Right ventricle myocardium inferior (tissue), 1 donor: ENCODE measurements around the gene DYNC1I2. TPM values are rescaled to one million over a fixed set of nuclear protein-coding genes. Genes with fewer than 3 reads are reported as not detected.

ENCODE experiments used
- ATAC-seq: fragments of 200-7000 bp; cut with Tn5 transposase; one replicate; pipeline ENCODE4 v1.9.1; 2020; ENCODE audit warnings: mild to moderate bottlenecking, moderate library complexity
- DNase-seq: peaks from one replicate; pipeline ENCODE4 v3.0.0; 2021; ENCODE audit errors: missing footprints
- intact Hi-C: fragments of 100-400 bp; cut with DNase I; formaldehyde crosslinking; loops from one replicate; pipeline ENCODE4 v1.11.0; 2022
- long read RNA-seq: library from polyadenylated mRNA; unstranded; transcript quantifications from one replicate; pipeline ENCODE4 v2.0.0, GENCODE V29; 2021
- total RNA-seq: library from RNA; stranded (reverse); fragmentation: NEBNext Ultra II Directional; extraction: Animal tissue kit (Norgen Biotek cat#: 25700); gene quantifications from one replicate; pipeline ENCODE4 v1.2.1, GENCODE V29; 2021
- donor health status: DM: no; HTN: yes; CAD: no; lungs with severe emphysema.

DYNC1I2 gene
- 73.5 TPM for total RNA-seq
- long read RNA-seq, transcript DYNC1I2-203 (16 exons, 2,572 nt), result major isoform, 33 of 50 reads
- long read RNA-seq, transcript DYNC1I2-201 (16 exons, 2,589 nt), result minor isoform, 8 of 50 reads
- long read RNA-seq, partial matches to known transcripts, result 7 of 50 reads
- long read RNA-seq, other reads (novel, unspliced or antisense), result 2 of 50 reads

DNA sequence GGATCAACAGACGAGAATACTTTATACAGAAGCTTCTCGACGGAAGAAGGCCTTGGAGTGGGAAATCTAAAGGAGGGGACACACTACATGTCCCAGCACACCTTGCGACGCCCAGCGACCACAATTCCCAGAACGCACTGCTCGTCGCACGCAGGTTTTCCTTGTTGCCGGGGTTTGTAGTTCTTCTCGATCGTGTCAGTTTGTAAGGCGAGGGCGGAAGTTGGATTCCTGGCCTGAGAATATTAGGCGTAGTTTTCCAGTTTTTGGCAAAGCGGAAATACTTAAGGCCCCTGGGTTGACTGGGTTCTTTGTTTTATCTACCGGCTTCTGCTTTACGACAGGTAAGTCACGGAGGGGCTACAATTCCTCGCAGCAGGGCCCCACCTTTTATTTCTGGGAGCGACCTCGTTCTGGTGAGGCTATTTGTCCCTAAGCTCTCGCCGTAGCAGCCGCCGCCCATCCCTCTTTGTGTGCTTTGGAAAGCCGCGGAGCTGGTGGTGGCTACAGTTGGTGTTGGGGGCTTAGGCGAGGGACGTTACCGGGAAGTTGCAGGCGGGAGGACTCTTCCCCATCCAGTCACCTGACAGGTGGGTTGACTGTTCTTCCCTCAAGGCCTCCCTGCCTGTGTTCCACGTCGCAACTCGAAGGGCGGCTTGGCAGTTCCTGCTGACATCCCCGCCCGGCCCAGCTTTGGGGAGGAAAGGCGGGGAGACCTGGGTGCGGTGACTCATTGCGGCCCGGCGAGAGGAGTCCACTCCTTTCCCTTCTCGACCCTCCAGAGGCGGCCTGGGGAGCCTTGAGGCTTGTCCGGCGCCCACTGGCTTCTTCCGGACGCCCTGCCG, at the start of gene DYNC1I2:
TSS of gene DYNC1I2 (plus strand) at position 183 of the 842 bp plus-strand sequence. CDS start 2,687 bp downstream, outside the sequence.
- DNase-seq (peak; percentile 94), ATAC-seq (peak; percentile 98)
- intact Hi-C loops, result loop anchor here (2.0 kb wide), 1 partner anchor 253 kb away; the partner anchor contains the start of gene DCAF17

DNA sequence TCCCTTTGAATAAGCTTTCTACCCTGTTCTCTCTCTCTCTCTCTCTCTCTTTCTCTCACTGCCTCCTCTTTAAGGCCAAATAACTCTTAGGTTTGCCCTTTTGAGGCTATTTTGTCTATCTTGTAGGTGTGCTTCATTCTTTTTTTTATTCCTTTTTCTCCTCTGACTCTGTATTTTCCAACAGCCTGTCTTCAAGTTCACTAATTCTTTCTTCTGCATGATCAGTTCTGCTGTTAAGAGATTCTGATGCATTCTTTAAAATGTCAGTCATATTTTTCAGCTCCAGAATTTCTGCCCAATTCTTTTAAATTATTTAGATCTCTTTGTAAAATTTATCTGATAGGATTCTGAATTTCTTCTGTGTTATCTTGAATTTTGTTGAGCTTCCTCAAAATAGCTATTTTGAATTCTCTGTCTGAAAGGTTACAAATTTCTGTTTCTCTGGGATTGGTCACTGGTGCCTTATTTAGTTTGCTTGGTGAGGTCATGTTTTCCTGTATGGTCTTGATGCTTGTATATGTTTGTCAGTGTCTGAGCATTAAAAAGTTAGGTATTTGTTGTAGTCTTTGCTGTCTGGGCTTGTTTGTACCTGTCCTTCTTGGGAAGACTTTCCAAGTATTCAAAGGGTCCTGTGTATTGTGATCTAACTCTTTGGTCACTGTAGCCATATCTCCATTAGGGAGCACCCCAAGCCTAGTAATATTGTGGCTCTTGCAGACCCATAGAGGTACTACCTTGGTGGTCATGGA, 35.4 kb upstream of the DYNC1I2 start:
- DNase-seq (no peak), ATAC-seq (no peak)

DNA sequence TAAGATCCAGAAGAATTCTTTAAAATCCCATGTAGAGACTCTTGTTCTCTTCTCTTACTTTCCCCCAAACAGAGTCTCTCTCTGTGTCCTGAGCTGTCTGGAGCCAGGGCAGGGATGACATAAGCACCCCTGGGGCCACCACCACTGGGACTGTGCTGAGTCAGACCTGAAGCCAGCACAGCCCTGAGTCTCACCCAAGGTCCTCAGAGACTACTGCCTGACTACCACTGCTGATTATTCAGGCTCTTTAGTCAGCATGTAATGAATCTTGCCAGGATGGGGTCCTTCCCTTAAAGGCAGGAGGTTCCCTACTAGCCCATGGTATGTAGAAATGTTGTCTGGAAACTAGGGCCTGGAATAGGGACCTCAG, 34.9 kb upstream of the DYNC1I2 start:
- DNase-seq, result no peak
- intact Hi-C loops, result no loop called here
- no peak for ATAC-seq

More for the DNA sequence above, 35.4 kb upstream of the DYNC1I2 start:
- intact Hi-C loops, result no loop called here

DNA sequence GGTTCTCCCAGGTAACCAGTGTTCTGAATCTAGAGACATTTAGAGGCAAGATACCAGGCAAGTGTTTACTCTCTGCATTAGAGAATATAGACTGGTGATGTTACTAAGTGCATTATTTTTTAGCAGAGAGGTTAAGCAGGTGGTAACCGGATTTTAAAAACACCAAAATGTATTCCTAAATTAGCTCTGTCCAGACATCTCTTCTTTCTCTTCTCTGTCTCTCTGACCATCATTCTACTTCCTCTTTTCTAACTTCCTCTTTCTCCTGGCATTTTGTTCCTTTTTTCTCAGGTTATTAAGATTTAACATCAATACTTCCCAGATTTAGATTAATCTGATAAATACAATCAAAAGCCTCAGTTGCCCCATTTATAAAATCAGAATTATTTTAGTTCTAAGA, 31.7 kb upstream of the DYNC1I2 start:
- DNase-seq (no peak), ATAC-seq (no peak)
- intact Hi-C loops, result no loop called here

DNA sequence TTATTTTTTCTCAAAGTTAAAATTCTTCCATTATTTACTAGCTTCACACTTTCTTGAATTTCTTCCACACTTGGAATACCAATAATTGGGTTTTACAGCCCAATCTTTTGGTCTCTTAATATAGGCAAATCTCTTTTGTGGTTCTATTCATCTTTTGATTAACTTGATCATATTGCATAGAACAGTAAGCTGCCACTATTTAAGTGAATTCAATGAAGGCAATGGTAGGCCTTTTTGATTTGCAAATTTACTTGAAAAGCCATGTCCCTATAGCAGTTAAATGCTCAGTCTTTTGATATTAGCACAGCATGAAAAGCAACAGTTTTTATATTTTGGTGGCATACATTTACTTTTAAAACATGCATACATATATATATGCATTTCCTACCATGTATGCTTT, 20.2 kb upstream of the DYNC1I2 start:
- DNase-seq, result no peak
- intact Hi-C loops, result no loop called here
- ATAC-seq, result no peak

DNA sequence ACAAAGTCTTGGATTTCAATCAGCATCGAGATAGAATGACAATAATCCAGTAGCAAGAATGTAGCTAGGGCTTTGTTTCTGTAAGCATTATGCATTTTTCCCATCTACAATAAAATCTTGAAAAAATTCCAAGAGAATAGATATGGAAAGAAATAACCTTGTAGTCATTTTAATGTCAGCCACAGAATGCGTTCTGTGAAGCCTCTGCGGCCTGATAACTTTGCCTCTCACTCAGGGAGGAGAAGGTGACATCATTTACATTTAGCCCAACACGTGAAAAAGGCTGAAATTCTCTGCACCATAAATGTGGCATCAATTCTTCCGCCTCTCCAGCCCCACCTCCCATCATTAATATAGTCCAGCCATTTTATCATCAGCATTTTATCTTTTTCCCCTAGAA, 19.1 kb upstream of the DYNC1I2 start:
- DNase-seq (no peak), ATAC-seq (no peak)
- intact Hi-C loops, result no loop called here

DNA sequence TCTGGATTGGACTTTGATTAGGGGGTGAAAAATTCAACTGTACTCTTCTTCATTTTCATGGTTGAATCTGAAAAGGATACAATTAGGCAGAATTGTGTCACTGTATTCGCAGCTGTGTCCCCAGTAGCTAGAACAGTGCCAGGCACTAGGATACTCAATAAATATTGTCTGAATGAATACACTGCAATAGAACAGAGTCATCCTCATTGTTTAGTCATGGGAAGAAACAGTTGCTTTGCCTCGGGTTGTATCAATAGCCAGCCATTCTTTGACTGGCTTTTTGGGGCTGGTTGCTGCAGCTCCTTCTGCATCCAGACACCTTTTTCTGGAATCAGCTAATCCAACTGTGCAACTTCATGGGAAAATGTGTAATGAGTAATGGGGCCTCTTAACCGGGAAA, 18.1 kb upstream of the DYNC1I2 start:
- no peak for DNase-seq
- intact Hi-C loops, result no loop called here
- ATAC-seq, result no peak

DNA sequence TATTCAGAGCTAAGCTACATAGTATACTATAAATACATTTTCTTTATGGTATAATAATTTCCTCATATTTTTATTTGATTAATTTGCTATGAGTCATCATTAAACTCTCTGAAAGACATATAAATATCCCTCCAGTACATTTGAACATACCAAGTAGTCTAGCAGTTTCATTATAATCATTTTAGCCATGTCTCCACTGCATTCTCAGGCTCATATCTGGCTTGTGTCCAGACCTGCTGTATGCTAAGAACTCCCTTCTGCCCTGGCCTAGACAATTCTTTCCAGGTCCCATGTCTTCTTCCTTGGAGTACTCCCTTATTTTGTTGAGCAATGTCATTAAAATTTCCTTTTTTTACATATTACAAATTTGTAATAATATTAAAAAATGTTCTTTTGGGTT, 16.6 kb upstream of the DYNC1I2 start:
- intact Hi-C loops, result no loop called here

DNA sequence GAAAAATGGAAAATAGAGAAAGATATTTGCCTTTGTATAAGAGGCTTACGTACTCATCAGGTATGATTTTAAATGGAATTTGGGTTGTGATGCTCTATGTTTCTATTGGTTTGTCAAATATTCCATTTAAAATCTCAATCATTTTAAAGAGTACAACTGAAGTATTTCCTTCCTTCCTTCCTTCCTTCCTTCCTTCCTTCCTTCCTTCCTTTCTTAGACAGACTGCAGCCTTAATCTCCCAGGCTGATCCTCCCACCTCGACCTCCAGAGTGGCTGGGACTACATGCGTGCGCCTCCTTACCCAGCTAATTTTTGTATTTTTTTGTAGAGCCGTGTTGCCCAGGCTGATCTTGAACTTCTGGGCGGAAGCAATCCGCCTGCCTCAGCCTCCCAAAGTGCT, 15.4 kb upstream of the DYNC1I2 start:
- DNase-seq (no peak), ATAC-seq (no peak)
- intact Hi-C loops, result no loop called here

More for the DNA sequence above, 16.6 kb upstream of the DYNC1I2 start:
- ATAC-seq (no peak), DNase-seq (no peak)

DNA sequence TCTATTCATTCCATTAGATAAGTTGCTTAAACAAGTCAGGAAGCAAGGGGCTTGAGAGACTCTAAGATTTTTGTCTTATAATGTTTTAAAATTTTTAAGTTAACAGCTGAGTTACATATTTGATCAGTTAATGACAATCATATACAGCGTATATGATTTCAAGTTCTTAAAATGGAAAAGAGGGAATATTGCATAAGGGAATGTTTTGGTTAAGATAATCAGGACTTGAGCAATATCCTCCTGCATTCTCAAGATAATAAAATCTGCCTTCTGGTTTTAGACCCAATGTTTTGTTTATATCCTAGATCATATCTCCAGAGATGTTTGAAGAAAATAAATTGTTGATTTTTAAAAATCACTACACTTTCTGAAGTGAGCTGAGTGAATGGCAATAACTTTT, 13.4 kb upstream of the DYNC1I2 start:
- DNase-seq (no peak), ATAC-seq (no peak)
- intact Hi-C loops, result no loop called here

DNA sequence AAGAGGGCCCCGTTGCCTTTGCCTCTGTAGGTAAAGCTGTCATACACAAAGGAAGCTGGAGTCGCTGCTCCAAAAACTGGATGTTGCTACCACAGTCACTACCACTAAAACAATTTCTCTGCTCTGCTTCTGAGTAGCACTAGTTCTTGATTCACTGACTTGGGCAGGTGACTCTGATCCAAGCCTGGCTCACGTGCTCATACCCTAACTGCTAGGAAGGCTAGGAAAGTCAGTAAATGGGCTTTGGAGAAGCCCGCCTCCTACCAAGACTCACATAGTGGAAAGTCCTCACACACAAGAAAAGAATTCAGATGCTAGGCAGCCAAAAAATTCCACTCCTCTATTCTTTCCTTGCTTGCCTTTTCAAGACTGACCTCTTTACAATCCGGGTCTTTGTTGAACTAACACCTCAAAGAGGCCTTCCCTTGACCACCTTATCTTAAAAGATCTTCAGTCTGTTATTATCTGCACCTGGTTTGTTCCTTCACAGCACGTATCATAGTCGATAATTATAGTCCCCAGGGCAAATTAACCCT, 11.4 kb upstream of the DYNC1I2 start:
- DNase-seq (no peak), ATAC-seq (no peak)
- intact Hi-C loops, result no loop called here

DNA sequence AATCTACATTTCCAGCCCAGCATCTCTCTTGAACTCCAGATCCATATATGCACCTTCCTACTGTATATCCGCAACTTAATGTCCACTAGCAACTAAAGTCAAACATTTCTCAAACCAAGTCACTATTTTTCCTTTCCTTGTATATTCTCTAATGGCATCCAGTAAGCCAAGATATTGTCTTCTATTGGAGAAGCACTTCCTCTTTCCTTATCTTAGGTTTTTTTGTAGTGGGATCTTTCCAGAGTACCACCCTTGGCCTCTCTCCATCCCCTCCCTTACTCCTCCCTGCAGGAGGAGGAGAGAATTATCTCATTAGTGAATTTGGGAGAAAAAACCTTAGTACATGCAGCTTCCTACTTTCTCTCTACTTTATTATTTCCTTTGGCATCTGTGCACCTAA, 8.7 kb upstream of the DYNC1I2 start:
- DNase-seq (no peak), ATAC-seq (no peak)
- intact Hi-C loops, result no loop called here

DNA sequence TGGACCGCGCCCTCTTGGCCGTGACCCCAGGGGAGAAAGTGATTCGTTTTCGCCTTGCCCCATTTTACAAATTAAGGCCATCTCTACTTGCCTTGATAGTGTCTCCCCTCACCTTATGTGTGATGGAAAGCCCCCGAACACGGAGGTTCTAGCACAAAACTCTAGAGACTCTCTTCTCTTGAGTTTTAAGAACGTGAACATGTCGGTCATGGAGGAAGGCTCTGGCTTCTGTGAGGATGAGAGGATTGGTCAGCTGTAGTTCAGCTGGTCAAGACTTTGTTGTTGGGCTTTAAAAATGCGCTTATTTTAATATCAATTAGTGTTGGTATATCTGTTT, 828 bp downstream of the DYNC1I2 start:
- intact Hi-C loops, result loop anchor here (2.0 kb wide), 1 partner anchor 253 kb away; the partner anchor contains the start of gene DCAF17
- no peak for ATAC-seq
- DNase-seq, result no peak

DNA sequence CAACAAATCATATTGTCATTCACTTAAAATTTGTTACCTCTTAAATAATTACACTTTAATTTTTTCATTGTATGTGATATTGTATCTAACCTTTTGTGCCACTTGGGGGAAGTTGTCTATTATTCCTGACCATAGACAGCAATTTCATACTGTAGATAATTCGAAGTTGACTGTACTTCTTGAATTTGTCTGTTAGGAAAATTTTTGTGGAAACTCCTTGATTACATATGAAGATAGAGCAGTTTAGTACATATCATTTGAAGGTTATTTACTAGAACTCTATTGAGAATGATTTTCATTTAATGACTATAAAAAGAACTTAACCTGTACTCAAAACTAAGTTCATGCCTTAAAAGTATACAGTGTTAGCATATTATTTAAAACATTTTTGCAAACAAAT, 5.1 kb downstream of the DYNC1I2 start:
- DNase-seq (no peak), ATAC-seq (no peak)
- intact Hi-C loops, result no loop called here

DNA sequence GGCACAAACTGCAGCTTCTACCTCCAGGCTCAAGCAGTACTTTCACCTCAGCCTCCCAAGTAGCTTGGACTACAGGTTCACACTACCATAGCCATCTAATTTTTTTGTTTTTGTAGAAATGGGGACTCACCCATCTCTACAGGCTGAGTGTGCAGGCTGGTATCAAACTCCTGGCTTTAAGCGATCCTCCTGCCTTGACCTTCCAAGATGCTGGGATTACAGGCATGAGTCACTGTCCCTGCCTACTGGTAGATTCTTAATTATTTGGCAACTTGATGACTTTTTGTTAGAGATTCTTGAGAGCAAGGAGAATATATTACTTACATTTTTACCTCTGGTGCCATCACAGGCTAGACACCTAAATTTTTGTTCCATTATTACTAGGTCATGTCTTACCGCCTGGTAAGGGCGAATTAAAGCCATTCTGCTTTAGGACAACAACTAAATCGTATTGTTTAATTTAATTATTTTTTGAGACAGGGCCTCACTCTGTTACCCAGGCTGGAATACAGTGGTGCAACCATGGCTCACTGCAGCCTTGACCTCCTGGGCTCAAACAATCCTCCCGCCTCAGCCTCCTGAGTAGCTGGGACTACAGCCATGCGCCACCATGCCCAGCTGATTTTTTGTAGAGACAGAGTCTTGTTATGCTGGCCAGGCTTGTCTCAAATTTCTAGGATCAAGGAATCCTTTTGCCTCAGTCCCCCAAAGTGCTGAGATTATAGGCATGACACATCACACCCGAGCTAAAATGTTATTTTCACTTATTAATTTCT, 15.7 kb downstream of the DYNC1I2 start:
- no peak for DNase-seq
- intact Hi-C loops, result loop anchor here (5.0 to 10.0 kb wide), 2 partner anchors 128 to 399 kb away; partner anchors contain the start of gene DLX2
- no peak for ATAC-seq

DNA sequence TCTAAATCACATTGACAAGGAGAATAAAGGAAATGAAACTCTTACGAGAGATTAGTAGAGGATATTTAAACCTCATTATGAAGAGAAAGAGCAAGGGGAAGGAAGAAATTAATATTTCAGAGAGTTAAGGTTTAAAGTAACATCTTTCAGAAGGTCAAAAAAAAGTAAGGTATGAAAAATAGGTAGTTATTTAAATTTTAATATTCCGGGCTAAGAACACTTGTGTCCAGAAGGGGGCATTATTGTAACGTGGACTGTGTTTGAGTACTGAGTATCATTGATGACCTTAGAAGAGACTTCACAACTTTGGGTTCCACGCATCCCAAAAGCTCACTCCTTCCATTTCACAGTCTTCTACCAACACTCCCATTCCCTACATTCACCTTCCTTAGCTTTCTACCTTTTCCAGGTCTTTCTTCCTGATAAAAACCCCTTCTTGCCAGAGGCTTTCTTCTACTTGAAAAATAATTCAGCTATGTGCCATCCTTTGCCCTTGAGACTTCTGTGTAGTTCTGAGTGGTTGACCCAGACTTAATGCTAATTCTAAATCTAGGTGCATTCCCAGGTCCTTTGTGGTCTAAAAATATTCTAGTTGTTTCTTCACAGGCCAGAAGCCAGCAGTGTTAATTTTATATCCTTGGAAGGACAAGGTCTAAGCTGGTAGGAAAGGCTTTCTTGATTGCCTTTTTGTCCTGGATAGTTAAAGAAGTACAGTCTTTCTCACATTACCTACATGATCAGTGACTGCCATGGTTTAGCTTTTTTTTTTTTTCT, 16.5 kb downstream of the DYNC1I2 start:
- ATAC-seq (peak; percentile 37), DNase-seq (no peak)
- intact Hi-C loops, result loop anchor here (5.0 to 10.0 kb wide), 2 partner anchors 129 to 399 kb away; partner anchors contain the start of gene DLX2

DNA sequence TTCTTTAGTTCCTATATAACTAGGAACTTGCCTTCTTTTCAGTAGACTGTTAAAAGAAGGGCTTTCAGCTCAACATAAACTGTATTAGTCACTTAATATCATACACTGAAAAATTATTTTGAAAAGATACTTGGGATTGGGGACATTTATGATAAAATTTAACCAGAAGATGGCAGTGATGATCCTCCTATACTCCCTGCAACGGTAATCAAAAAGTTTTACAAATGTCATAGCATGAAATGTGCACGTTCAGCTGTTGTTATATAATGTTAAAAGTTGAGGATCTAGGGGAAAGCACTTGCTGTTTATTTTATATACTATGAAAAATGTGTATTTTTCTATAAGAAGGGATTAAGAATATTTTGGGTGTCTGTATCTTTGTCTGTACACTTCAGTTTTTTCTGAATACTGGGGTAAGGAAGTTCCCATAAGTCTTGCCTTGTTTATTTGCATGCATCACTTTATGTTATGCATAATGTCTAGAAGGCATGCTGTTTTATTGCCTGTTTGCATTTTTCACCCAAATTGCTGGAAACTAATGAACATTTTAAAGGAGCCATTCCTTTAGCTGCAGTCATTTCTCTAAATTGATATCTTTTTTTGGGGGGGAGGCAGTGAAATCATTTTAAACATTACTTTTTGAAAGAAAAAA, 19.0 kb downstream of the DYNC1I2 start:
- intact Hi-C loops, result loop anchor here (10.0 kb wide), 1 partner anchor 131 kb away; no protein-coding TSS in a partner anchor
- DNase-seq (no peak), ATAC-seq (no peak)
